Endothelial cell (in vitro differentiated cells): Measurements from ENCODE around the gene DNAH12. TPM values are rescaled to one million over a fixed set of nuclear protein-coding genes. Genes with fewer than 3 reads are reported as not detected.

Source experiments
- DNase-seq: peaks from one replicate; pipeline ENCODE4 v3.0.0; 2021; ENCODE audit warnings: low spot score
- H3K27ac Mint-ChIP-seq: one replicate; pipeline ENCODE4 v1.8.0; 2021; ENCODE audit warnings: mixed read lengths, inconsistent platforms; ENCODE audit not compliant: unreplicated experiment
- H3K27me3 Mint-ChIP-seq: one replicate; pipeline ENCODE4 v1.8.0; 2021; ENCODE audit warnings: mild to moderate bottlenecking, moderate library complexity, mixed read lengths, inconsistent platforms; ENCODE audit not compliant: unreplicated experiment
- H3K36me3 Mint-ChIP-seq: one replicate; pipeline ENCODE4 v1.8.0; 2021; ENCODE audit warnings: mild to moderate bottlenecking, low read depth, mixed read lengths, inconsistent platforms; ENCODE audit not compliant: unreplicated experiment
- H3K4me1 Mint-ChIP-seq: one replicate; pipeline ENCODE4 v1.8.0; 2021; ENCODE audit warnings: mild to moderate bottlenecking, mixed read lengths, inconsistent platforms; ENCODE audit not compliant: unreplicated experiment
- H3K4me3 Mint-ChIP-seq: one replicate; pipeline ENCODE4 v1.8.0; 2021; ENCODE audit warnings: mild to moderate bottlenecking, mixed read lengths, inconsistent platforms; ENCODE audit not compliant: unreplicated experiment
- H3K9me3 Mint-ChIP-seq: one replicate; pipeline ENCODE4 v1.8.0; 2021; ENCODE audit warnings: mixed read lengths, inconsistent platforms; ENCODE audit not compliant: unreplicated experiment
- CTCF ChIP-seq: fragments of 200-600 bp; sonication (generic); IDR thresholded peaks from one replicate; pipeline ENCODE4 v1.5.0; 2021; ENCODE audit warnings: antibody characterized with exemption; ENCODE audit not compliant: unreplicated experiment
- total RNA-seq: library from RNA; stranded (reverse); fragmentation: NEBNext Ultra II Directional; extraction: Animal tissue kit (Norgen Biotek cat#: 25700); gene quantifications from one replicate; pipeline ENCODE4 v1.2.1, GENCODE V29; 2021; ENCODE audit not compliant: unreplicated experiment

DNAH12 gene
- total RNA-seq, 1 donor from 2014 or later = 0.85 TPM

- no peak for TF ChIP-seq CTCF
- H3K27ac Mint-ChIP-seq = no peak overlapping the region
- no peak overlapping the region for H3K4me3 Mint-ChIP-seq
- no peaks in the 10 kb centered on the region for H3K36me3 Mint-ChIP-seq
- peaks cover 12% of the 10 kb centered on the region for H3K4me1 Mint-ChIP-seq
- no peak for DNase-seq
- peaks cover 3% of the 10 kb centered on the region for H3K27me3 Mint-ChIP-seq
- no peaks in the 10 kb centered on the region for H3K9me3 Mint-ChIP-seq
Observed at GRCh38 chr3:57393977-57394376, 150.2 kb downstream of the DNAH12 start.

GRCh38 chr3:57391767-57392166, 152.4 kb downstream of the DNAH12 start:
- Mint-ChIP-seq H3K27ac (no peak overlapping the region), H3K4me1 (peaks cover 7% of the 10 kb centered on the region), H3K9me3 (no peaks in the 10 kb centered on the region), H3K27me3 (peaks cover 3% of the 10 kb centered on the region), H3K4me3 (no peak overlapping the region), H3K36me3 (no peaks in the 10 kb centered on the region)
- no peak for DNase-seq
- no peak for TF ChIP-seq CTCF

GRCh38 chr3:57389271-57389670, 154.9 kb downstream of the DNAH12 start:
- H3K4me1 Mint-ChIP-seq = peaks cover 4% of the 10 kb centered on the region
- H3K36me3 Mint-ChIP-seq = no peaks in the 10 kb centered on the region
- no peak for TF ChIP-seq CTCF
- H3K9me3 Mint-ChIP-seq = no peaks in the 10 kb centered on the region
- no peak overlapping the region for H3K27ac Mint-ChIP-seq
- no peak overlapping the region for H3K4me3 Mint-ChIP-seq
- DNase-seq = no peak
- peaks cover 3% of the 10 kb centered on the region for H3K27me3 Mint-ChIP-seq

- DNase-seq = no peak
- Mint-ChIP-seq H3K27ac (no peak overlapping the region), H3K9me3 (no peaks in the 10 kb centered on the region), H3K27me3 (peaks cover 3% of the 10 kb centered on the region), H3K4me3 (no peak overlapping the region), H3K36me3 (no peaks in the 10 kb centered on the region), H3K4me1 (no peaks in the 10 kb centered on the region)
- TF ChIP-seq CTCF = no peak
Observed at GRCh38 chr3:57386307-57386706, 157.8 kb downstream of the DNAH12 start.

GRCh38 chr3:57385498-57385897, 158.6 kb downstream of the DNAH12 start:
- Mint-ChIP-seq H3K27me3 (peaks cover 3% of the 10 kb centered on the region), H3K27ac (no peak overlapping the region), H3K9me3 (no peaks in the 10 kb centered on the region), H3K36me3 (no peaks in the 10 kb centered on the region), H3K4me3 (no peak overlapping the region), H3K4me1 (no peaks in the 10 kb centered on the region)
- DNase-seq = no peak
- TF ChIP-seq CTCF = no peak
